Measurements from ENCODE around the gene TMEM72. TPM values are rescaled to one million over a fixed set of nuclear protein-coding genes. Genes with fewer than 3 reads are reported as not detected.
A peak's percentile ranks its signal among the peaks of the same experiment; 100 is the strongest.

Gene TMEM72
- total and polyA plus RNA-seq, 2 experiments from 2014 or later: 0.13 TPM; not detected in 1

DNA sequence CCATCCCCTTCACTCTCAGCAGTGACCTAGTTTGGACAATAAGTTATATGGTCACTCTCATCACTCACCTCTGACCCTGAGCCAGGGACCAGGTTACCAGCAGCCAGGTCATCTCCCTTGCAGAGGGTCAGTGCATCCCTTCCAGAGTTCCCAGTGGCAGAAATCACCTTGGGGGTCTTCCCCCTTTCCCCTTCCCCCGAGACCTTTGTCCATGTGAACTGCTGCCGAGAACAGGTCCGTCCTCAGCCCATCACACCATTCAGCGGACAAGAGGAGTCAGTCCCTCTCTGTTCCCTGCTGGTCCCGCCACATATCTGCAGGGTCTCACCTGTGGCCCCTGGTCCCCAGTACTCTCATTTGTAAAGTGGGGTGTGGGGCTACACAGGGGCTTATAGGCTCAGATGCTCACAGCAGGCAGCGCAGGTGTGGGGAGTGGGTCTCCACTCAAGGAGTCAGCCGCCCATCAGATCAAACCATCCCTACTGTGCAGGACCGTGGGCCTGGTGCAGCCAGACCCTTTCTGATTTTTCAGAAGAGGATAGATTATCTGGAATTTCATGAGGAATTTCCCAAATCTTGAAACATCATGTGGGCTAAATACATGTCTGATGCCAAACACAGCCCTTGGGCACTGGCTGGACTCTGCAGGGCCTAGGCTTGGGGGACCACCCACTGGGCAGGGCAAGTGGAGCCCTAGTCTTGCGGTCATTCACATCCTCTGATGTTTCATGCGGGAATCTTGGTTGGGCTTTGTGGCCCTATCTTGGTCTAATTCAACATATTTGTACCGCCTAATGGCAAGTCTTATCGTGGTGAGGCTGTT is 61.0 kb downstream of the TMEM72 start:
- Histone ChIP-seq H2AFZ (no peak overlapping the region), H3K27ac (no peak overlapping the region), H3K4me3 (no peak overlapping the region), H3K27me3 (no peaks in the 10 kb centered on the region), H3K9me3 (ENCODE audit: low read depth) (no peaks in the 10 kb centered on the region), H3K4me1 (ENCODE audit: insufficient read depth) (peaks cover 32% of the 10 kb centered on the region), H3K79me2 (peaks cover 10% of the 10 kb centered on the region), H3K4me2 (no peak overlapping the region), H3K36me3 (replicated peaks; ENCODE audit: insufficient read depth, low read depth) (no peaks in the 10 kb centered on the region), H3K9me2 (replicated peaks; ENCODE audit: insufficient read depth) (no peaks in the 10 kb centered on the region), H4K20me1 (ENCODE audit: insufficient read depth, poor library complexity, severe bottlenecking) (no peaks in the 10 kb centered on the region)
- WGBS (ENCODE audit: low lambda C conversion rate, missing lambda C conversion rate): 96% methylated on average over 12 of the region's 12 CpGs
- TF ChIP-seq EZH2 (IDR thresholded peaks at IDR 0.05; ENCODE audit: borderline replicate concordance): no peak
- no peak for TF ChIP-seq EZH2phosphoT487 (IDR thresholded peaks at IDR 0.05; ENCODE audit: low read depth, severe bottlenecking, unreplicated experiment)
- TF ChIP-seq, protein P1, sequence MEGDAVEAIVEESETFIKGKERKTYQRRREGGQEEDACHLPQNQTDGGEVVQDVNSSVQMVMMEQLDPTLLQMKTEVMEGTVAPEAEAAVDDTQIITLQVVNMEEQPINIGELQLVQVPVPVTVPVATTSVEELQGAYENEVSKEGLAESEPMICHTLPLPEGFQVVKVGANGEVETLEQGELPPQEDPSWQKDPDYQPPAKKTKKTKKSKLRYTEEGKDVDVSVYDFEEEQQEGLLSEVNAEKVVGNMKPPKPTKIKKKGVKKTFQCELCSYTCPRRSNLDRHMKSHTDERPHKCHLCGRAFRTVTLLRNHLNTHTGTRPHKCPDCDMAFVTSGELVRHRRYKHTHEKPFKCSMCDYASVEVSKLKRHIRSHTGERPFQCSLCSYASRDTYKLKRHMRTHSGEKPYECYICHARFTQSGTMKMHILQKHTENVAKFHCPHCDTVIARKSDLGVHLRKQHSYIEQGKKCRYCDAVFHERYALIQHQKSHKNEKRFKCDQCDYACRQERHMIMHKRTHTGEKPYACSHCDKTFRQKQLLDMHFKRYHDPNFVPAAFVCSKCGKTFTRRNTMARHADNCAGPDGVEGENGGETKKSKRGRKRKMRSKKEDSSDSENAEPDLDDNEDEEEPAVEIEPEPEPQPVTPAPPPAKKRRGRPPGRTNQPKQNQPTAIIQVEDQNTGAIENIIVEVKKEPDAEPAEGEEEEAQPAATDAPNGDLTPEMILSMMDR (IDR thresholded peaks at IDR 0.05; ENCODE audit: poor library complexity): no peak
- DNase-seq (ENCODE audit: low spot score): no peak

DNA sequence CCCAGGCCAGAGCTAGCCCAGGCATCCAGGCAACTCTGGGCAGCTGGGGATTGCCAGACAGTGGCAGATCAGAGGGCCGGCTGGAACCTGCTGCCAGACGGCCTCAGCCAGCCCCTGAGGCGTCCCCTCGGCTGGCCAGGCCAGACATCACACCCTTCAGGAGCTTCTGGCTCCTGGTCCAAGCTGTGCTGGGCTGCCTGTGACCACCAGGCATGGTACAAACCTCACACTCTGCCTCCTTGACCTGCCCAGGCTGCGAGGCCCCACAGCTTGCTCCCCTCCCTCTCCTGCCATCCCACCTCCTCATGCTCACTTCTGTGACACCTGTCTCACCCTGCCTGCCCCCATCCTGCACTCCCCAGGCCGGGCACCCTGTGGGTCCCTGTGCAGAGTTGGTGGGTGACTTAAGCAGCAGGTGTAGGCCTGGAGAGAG is 61.8 kb downstream of the TMEM72 start:
- H3K4me1 ChIP-seq (ENCODE audit: insufficient read depth): peaks cover 35% of the 10 kb centered on the region
- no peak overlapping the region for H3K4me2 ChIP-seq

GRCh38 chr10:44973323-44974081 is 62.4 kb downstream of the TMEM72 start:
- no peak overlapping the region for H3K4me3 ChIP-seq
- no peaks in the 10 kb centered on the region for H4K20me1 ChIP-seq (ENCODE audit: insufficient read depth, poor library complexity, severe bottlenecking)
- no peaks in the 10 kb centered on the region for H3K9me3 ChIP-seq (ENCODE audit: low read depth)
- H3K27ac ChIP-seq: no peak overlapping the region
- H3K79me2 ChIP-seq: peaks cover 4% of the 10 kb centered on the region
- H3K9me2 ChIP-seq (replicated peaks; ENCODE audit: insufficient read depth): no peaks in the 10 kb centered on the region
- H3K4me2 ChIP-seq: peak overlapping the region; percentile 92
- TF ChIP-seq, protein P1 (IDR thresholded peaks at IDR 0.05; ENCODE audit: poor library complexity): no peak
- TF ChIP-seq EZH2 (IDR thresholded peaks at IDR 0.05; ENCODE audit: borderline replicate concordance): no peak
- TF ChIP-seq EZH2phosphoT487 (IDR thresholded peaks at IDR 0.05; ENCODE audit: low read depth, severe bottlenecking, unreplicated experiment): no peak
- H3K4me1 ChIP-seq (ENCODE audit: insufficient read depth): peaks cover 41% of the 10 kb centered on the region
- no peak for DNase-seq (ENCODE audit: low spot score)
- no peaks in the 10 kb centered on the region for H3K27me3 ChIP-seq
- H2AFZ ChIP-seq: no peak overlapping the region
- WGBS (ENCODE audit: low lambda C conversion rate, missing lambda C conversion rate): 77% methylated on average over 18 of the region's 18 CpGs
- H3K36me3 ChIP-seq (replicated peaks; ENCODE audit: insufficient read depth, low read depth): no peaks in the 10 kb centered on the region

More for the DNA sequence above, 61.8 kb downstream of the TMEM72 start:
- no peaks in the 10 kb centered on the region for H3K9me3 ChIP-seq (ENCODE audit: low read depth)
- DNase-seq (ENCODE audit: low spot score): no peak
- no peaks in the 10 kb centered on the region for H3K36me3 ChIP-seq (replicated peaks; ENCODE audit: insufficient read depth, low read depth)
- no peak overlapping the region for H2AFZ ChIP-seq
- H3K79me2 ChIP-seq: peaks cover 6% of the 10 kb centered on the region
- H4K20me1 ChIP-seq (ENCODE audit: insufficient read depth, poor library complexity, severe bottlenecking): no peaks in the 10 kb centered on the region
- 80% methylated on average over 6 of the region's 6 CpGs for WGBS (ENCODE audit: low lambda C conversion rate, missing lambda C conversion rate)
- H3K9me2 ChIP-seq (replicated peaks; ENCODE audit: insufficient read depth): no peaks in the 10 kb centered on the region
- no peak overlapping the region for H3K27ac ChIP-seq
- H3K27me3 ChIP-seq: no peaks in the 10 kb centered on the region
- no peak overlapping the region for H3K4me3 ChIP-seq
- TF ChIP-seq, protein P1 (IDR thresholded peaks at IDR 0.05; ENCODE audit: poor library complexity): no peak
- TF ChIP-seq EZH2 (IDR thresholded peaks at IDR 0.05; ENCODE audit: borderline replicate concordance): no peak
- TF ChIP-seq EZH2phosphoT487 (IDR thresholded peaks at IDR 0.05; ENCODE audit: low read depth, severe bottlenecking, unreplicated experiment): no peak

Measured in hepatocyte (in vitro differentiated cells).